Panc1 (cell line): ENCODE data around the gene NOTUM. TPM values are rescaled to one million over a fixed set of nuclear protein-coding genes. Genes with fewer than 3 reads are reported as not detected.

Experiments used
- ATAC-seq: fragments of 200-7000 bp; cut with Tn5 transposase; 2 replicates; pipeline ENCODE4 v1.9.1; 2020; ENCODE audit warnings: mild to moderate bottlenecking, moderate library complexity
- BruUV-seq: library from RNA; stranded (reverse); fragments of 400-500 nt; replicated peaks from 2 replicates; lab custom pipeline; 2021; lab: Mats Ljungman, UMichigan
- CTCF ChIA-PET: fragments of 300-600 bp; sonication (Branson Sonifier 250); formaldehyde crosslinking; loops from one replicate; lab custom pipeline; 2022; ENCODE audit warnings: antibody characterized with exemption; lab: Charles Lee
- POLR2A ChIA-PET: fragments of 300-600 bp; sonication (Branson Sonifier 250); formaldehyde crosslinking; loops from one replicate; lab custom pipeline; 2022; ENCODE audit warnings: antibody characterized with exemption; lab: Charles Lee
- DNase-seq: peaks from one replicate; pipeline ENCODE4 v3.0.0-alpha.2; 2010; ENCODE audit warnings: low read depth, low spot score
- H3K27ac ChIP-seq: 2 replicates; pipeline ENCODE4 v1.5.1; 2011; ENCODE audit warnings: mild to moderate bottlenecking, low read length, inconsistent platforms
- H3K27me3 ChIP-seq: fragments of 200-500 bp; sonication (Bioruptor generic); 2 replicates; pipeline ENCODE4 v1.6.0; 2014; ENCODE audit warnings: low read length, inconsistent platforms; ENCODE audit not compliant: control insufficient read depth, insufficient read depth
- H3K36me3 ChIP-seq: fragments of 200-500 bp; sonication (Bioruptor generic); 2 replicates; pipeline ENCODE4 v1.5.1; 2014; ENCODE audit warnings: inconsistent platforms, mild to moderate bottlenecking, low read length, moderate library complexity; ENCODE audit not compliant: control insufficient read depth, insufficient read depth
- H3K4me1 ChIP-seq: 2 replicates; pipeline ENCODE4 v1.5.1; 2011; ENCODE audit warnings: inconsistent platforms, mild to moderate bottlenecking, low read length, moderate library complexity; ENCODE audit not compliant: control insufficient read depth, insufficient read depth
- H3K4me3 ChIP-seq, 2 experiments: 2 replicates each; pipeline ENCODE4 v1.5.1; 2011 to 2012; ENCODE audit warnings: low read depth in 2 of 2, low read length in 2 of 2, mild to moderate bottlenecking in 2 of 2, inconsistent platforms in 1 of 2, moderate library complexity in 1 of 2
- H3K9me3 ChIP-seq: fragments of 200-500 bp; sonication (Bioruptor generic); 2 replicates; pipeline ENCODE4 v1.5.1; 2014; ENCODE audit warnings: low read depth, mild to moderate bottlenecking, inconsistent platforms, low read length, moderate library complexity; ENCODE audit not compliant: control insufficient read depth, insufficient read depth
- POLR2AphosphoS5 ChIP-seq: IDR thresholded peaks from 2 replicates; pipeline ENCODE4 v1.6.1; 2012; ENCODE audit warnings: mild to moderate bottlenecking, low read depth, low read length, moderate library complexity
- SIN3A ChIP-seq: IDR thresholded peaks from 2 replicates; pipeline ENCODE4 v1.6.1; 2012; ENCODE audit warnings: low read depth, mild to moderate bottlenecking, low read length, moderate library complexity, borderline replicate concordance; ENCODE audit not compliant: insufficient read depth
- TCF7L2 ChIP-seq: IDR thresholded peaks from 2 replicates; pipeline ENCODE4 v1.6.1; 2011; ENCODE audit warnings: mild to moderate bottlenecking, low read depth, low read length, inconsistent platforms
- in situ Hi-C: cut with HindIII; loops from 2 replicates; pipeline ENCODE4 v1.10.0; 2016; ENCODE audit warnings: low sequenced_read_pairs, low pct_unique_long_range_greater_than_20kb
- intact Hi-C: fragments of 100-400 bp; cut with micrococcal nuclease; formaldehyde crosslinking; loops from one replicate; pipeline ENCODE4 v1.10.0; 2022; ENCODE audit not compliant: unreplicated experiment
- total RNA-seq: library from RNA; stranded (reverse); gene quantifications from one replicate; pipeline ENCODE4 v1.2.1, GENCODE V29; 2021; ENCODE audit not compliant: unreplicated experiment
- TF ChIP-seq, protein P1 (sequence below), 2 experiments: IDR thresholded peaks; 2 replicates each; pipeline ENCODE4 v1.6.1; 2011 to 2012; ENCODE audit warnings: low read depth in 2 of 2, control low read depth in 1 of 2, low read length in 1 of 2, mild to moderate bottlenecking in 1 of 2, moderate library complexity in 1 of 2; ENCODE audit not compliant: insufficient read depth in 1 of 2
- TF ChIP-seq, protein P2 (sequence below): fragments of 450-650 bp; IDR thresholded peaks from 2 replicates; pipeline ENCODE4 v1.5.1; 2017; ENCODE audit warnings: mild to moderate bottlenecking

NOTUM gene
- total RNA-seq, 1 experiment from 2014 or later, result 2.0 TPM

DNA sequence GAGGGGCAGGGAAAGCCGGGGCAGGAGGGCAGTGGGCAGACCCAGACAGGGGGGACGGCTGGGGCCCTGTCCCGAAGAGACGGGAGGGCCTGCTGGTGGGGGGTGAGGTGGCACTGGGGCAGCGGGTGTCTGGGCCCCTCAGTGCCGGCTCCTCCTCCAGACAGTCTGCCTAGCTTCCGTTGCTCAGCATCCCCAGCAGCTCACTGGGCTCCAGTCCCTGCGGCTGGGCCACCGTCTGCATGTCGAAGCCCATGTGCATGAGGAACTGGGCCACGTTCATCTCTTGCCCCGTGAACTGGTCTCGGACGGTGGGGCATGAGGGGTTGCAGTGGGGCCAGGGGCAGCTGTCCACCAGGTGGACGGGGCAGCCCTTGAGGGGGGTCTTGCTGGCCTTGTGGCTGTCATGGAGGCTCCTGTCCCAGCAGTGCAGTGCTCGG lies 8.2 kb downstream of the NOTUM start:
- POLR2A ChIA-PET, result interaction anchor here (0.6 kb wide), 1 partner anchor 15 kb away, joined by 5 read pairs; no protein-coding TSS in a partner anchor
- no TSS peak for BruUV-seq
- ATAC-seq (no peak), DNase-seq (no peak)
- H3K27ac ChIP-seq, result no peak overlapping the region
- H3K4me1 ChIP-seq, result no peaks in the 10 kb centered on the region
- no peaks in the 10 kb centered on the region for H3K36me3 ChIP-seq
- no peaks in the 10 kb centered on the region for H3K27me3 ChIP-seq
- intact Hi-C loops, result no loop called here
- no peak overlapping the region for H3K4me3 ChIP-seq
- in situ Hi-C loops, result no loop called here
- CTCF ChIA-PET, result interaction anchor here (0.7 kb wide), 1 partner anchor 99 kb away, joined by 3 read pairs; the partner anchor contains the start of genes GPS1 and RFNG
- TF ChIP-seq POLR2AphosphoS5 (no peak), TCF7L2 (no peak), SIN3A (no peak)
- TF ChIP-seq, protein P1, sequence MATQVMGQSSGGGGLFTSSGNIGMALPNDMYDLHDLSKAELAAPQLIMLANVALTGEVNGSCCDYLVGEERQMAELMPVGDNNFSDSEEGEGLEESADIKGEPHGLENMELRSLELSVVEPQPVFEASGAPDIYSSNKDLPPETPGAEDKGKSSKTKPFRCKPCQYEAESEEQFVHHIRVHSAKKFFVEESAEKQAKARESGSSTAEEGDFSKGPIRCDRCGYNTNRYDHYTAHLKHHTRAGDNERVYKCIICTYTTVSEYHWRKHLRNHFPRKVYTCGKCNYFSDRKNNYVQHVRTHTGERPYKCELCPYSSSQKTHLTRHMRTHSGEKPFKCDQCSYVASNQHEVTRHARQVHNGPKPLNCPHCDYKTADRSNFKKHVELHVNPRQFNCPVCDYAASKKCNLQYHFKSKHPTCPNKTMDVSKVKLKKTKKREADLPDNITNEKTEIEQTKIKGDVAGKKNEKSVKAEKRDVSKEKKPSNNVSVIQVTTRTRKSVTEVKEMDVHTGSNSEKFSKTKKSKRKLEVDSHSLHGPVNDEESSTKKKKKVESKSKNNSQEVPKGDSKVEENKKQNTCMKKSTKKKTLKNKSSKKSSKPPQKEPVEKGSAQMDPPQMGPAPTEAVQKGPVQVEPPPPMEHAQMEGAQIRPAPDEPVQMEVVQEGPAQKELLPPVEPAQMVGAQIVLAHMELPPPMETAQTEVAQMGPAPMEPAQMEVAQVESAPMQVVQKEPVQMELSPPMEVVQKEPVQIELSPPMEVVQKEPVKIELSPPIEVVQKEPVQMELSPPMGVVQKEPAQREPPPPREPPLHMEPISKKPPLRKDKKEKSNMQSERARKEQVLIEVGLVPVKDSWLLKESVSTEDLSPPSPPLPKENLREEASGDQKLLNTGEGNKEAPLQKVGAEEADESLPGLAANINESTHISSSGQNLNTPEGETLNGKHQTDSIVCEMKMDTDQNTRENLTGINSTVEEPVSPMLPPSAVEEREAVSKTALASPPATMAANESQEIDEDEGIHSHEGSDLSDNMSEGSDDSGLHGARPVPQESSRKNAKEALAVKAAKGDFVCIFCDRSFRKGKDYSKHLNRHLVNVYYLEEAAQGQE (IDR thresholded peaks at IDR 0.05; ENCODE audit: insufficient read depth in 1 of 2, low read depth in 2 of 2, low read length in 1 of 2), result no peak
- TF ChIP-seq, protein P2, sequence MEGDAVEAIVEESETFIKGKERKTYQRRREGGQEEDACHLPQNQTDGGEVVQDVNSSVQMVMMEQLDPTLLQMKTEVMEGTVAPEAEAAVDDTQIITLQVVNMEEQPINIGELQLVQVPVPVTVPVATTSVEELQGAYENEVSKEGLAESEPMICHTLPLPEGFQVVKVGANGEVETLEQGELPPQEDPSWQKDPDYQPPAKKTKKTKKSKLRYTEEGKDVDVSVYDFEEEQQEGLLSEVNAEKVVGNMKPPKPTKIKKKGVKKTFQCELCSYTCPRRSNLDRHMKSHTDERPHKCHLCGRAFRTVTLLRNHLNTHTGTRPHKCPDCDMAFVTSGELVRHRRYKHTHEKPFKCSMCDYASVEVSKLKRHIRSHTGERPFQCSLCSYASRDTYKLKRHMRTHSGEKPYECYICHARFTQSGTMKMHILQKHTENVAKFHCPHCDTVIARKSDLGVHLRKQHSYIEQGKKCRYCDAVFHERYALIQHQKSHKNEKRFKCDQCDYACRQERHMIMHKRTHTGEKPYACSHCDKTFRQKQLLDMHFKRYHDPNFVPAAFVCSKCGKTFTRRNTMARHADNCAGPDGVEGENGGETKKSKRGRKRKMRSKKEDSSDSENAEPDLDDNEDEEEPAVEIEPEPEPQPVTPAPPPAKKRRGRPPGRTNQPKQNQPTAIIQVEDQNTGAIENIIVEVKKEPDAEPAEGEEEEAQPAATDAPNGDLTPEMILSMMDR, result no peak
- no peaks in the 10 kb centered on the region for H3K9me3 ChIP-seq

DNA sequence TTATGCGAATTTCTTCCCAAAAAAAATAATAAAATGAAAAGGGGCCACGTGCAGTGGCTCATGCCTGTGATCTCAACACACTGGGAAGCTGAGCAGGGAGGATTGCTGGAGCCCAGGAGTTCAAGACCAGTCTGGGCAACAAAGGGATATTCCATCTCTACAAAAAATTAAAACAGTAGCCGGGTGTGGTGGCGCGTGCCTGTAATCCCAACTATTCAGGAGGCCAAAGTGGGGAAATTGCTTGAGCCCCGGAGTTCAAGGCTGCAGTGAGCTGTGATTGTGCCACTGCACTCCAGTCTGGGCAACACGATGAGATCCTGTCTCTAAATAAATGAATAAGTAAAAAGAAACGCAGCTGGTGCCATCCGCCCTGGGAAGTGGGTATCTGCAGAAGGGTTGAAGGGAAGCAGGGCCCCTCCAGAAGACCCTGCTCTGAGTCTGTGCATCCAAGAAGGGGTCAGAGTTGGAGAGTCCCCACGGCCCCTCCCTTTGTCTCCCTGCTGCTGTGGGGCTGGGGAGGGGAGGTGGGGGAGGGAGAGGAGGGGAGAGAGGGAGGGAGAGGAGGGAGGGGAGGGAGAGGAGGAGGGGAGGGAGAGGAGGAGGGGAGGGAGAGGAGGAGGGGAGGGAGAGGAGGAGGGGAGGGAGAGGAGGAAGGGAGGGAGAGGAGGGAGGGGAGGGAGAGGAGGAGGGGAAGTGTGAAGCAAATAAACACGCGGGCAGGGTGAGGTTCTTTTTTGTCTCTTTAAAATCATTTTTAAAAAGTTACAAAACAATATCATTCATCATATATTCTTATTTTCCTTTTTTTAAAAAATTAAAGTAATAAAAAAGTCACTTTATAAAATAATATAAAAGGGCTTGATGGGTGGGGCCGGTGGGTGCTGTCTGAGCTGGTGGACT lies 9.0 kb downstream of the NOTUM start:
- H3K36me3 ChIP-seq, result no peaks in the 10 kb centered on the region
- TF ChIP-seq POLR2AphosphoS5, result no peak
- ATAC-seq (no peak), DNase-seq (no peak)
- intact Hi-C loops, result no loop called here
- no peaks in the 10 kb centered on the region for H3K9me3 ChIP-seq
- POLR2A ChIA-PET, result interaction anchor here (0.6 kb wide), 1 partner anchor 16 kb away, joined by 5 read pairs; no protein-coding TSS in a partner anchor
- in situ Hi-C loops, result no loop called here
- H3K27ac ChIP-seq, result no peak overlapping the region
- no peaks in the 10 kb centered on the region for H3K4me1 ChIP-seq
- no peak overlapping the region for H3K4me3 ChIP-seq
- no TSS peak for BruUV-seq
- CTCF ChIA-PET, result no interaction called here
- no peaks in the 10 kb centered on the region for H3K27me3 ChIP-seq
